ENCODE results near the gene KRT32. TPM values are rescaled to one million over a fixed set of nuclear protein-coding genes. Genes with fewer than 3 reads are reported as not detected.

Gene KRT32
- total RNA-seq, 4 donors from 2014 or later: not detected

Small RNAs within 50 kb of the gene (small RNA-seq; reads per million reads assigned to genes)
- gene RNU2-32P: not detected

Other genes starting within 250 kb of the KRT32 start
- not detected for gene KRTAP9-2, start 240.7 kb downstream of the KRT32 start, total RNA-seq
- not detected for gene KRTAP9-3, start 234.9 kb downstream of the KRT32 start, total RNA-seq
- not detected for gene KRTAP9-8, start 229.4 kb downstream of the KRT32 start, total RNA-seq
- not detected for gene KRTAP9-4, start 217.7 kb downstream of the KRT32 start, total RNA-seq
- gene KRTAP9-9, start 212.0 kb downstream of the KRT32 start, total RNA-seq: not detected
- not detected for gene KRTAP9-6, start 202.0 kb downstream of the KRT32 start, total RNA-seq
- gene KRTAP9-7, start 191.7 kb downstream of the KRT32 start, total RNA-seq: not detected
- not detected for gene KRTAP29-1, start 164.5 kb downstream of the KRT32 start, total RNA-seq
- gene KRTAP16-1, start 158.1 kb downstream of the KRT32 start, total RNA-seq: not detected
- not detected for gene KRTAP17-1, start 151.7 kb downstream of the KRT32 start, total RNA-seq
- not detected for gene KRT33A, start 116.6 kb downstream of the KRT32 start, total RNA-seq
- gene KRT33B, start 97.6 kb downstream of the KRT32 start, total RNA-seq: not detected
- gene KRT34, start 85.1 kb downstream of the KRT32 start, total RNA-seq: not detected
- gene KRT31, start 69.8 kb downstream of the KRT32 start, total RNA-seq: not detected
- not detected for gene KRT37, start 42.8 kb downstream of the KRT32 start, total RNA-seq
- not detected for gene KRT38, start 26.4 kb downstream of the KRT32 start, total RNA-seq
- gene KRT35, start 13.8 kb upstream of the KRT32 start, total RNA-seq: not detected
- not detected for gene KRT36, start 22.5 kb upstream of the KRT32 start, total RNA-seq
- gene KRT13, start 38.2 kb upstream of the KRT32 start, total RNA-seq: not detected
- not detected for gene KRT15, start 51.5 kb upstream of the KRT32 start, total RNA-seq
- gene KRT19, start 60.9 kb upstream of the KRT32 start, total RNA-seq: 1 to 10 TPM in 3 of 4 donors, not detected in 1; 1.7 to 9.6 (median 2.2) TPM
- gene KRT9, start 104.7 kb upstream of the KRT32 start, total RNA-seq: not detected
- 1 to 10 TPM in 2 of 4 donors, not detected in 2; 2.0 to 2.1 TPM for gene KRT14, start 119.5 kb upstream of the KRT32 start, total RNA-seq
- 10 to 100 TPM in 2 of 4 donors, 1 to 10 TPM in 1, not detected in 1; 7.5 to 42.0 (median 30.4) TPM for gene KRT16, start 145.4 kb upstream of the KRT32 start, total RNA-seq
- gene KRT17, start 157.2 kb upstream of the KRT32 start, total RNA-seq: not detected
- gene EIF1, start 221.5 kb upstream of the KRT32 start, total RNA-seq: 1,000 to 10,000 TPM in 1 of 4 donors, 100 to 1,000 TPM in 3; 563 to 1,496 (median 636) TPM
- gene GAST, start 244.9 kb upstream of the KRT32 start, total RNA-seq: not detected